ENCODE measurements around the gene STBD1.

STBD1 gene

GRCh38 chr4:76322236-76322635, 15.7 kb downstream of the STBD1 start:
- H3K4me1 ChIP-seq (ENCODE audit: insufficient read depth, low read length, poor library complexity, severe bottlenecking) = no peaks in the 10 kb centered on the region
- H3K27me3 ChIP-seq (ENCODE audit: insufficient read depth, low read length, poor library complexity, severe bottlenecking) = no peaks in the 10 kb centered on the region
- H3K4me3 ChIP-seq (ENCODE audit: low read length, poor library complexity, severe bottlenecking) = no peak overlapping the region
- no peaks in the 10 kb centered on the region for H3K79me2 ChIP-seq (ENCODE audit: insufficient read depth, low read length)
- H3K4me2 ChIP-seq (ENCODE audit: low read depth, low read length, poor library complexity, severe bottlenecking) = no peak overlapping the region
- TF ChIP-seq CTCF (conservative IDR thresholded peaks at IDR 0.05; ENCODE audit: low read length) (no peak), EZH2phosphoT487 (IDR thresholded peaks at IDR 0.05; ENCODE audit: borderline replicate concordance) (no peak)
- H3K9me2 ChIP-seq (replicated peaks; ENCODE audit: low read depth, low read length) = no peaks in the 10 kb centered on the region
- H3F3A ChIP-seq (ENCODE audit: low read depth) = 0 out of 2 replicates have a peak, but pooled peaks cover 3% of the 10 kb centered on the region
- no peaks in the 10 kb centered on the region for H4K20me1 ChIP-seq (ENCODE audit: insufficient read depth, low read length, poor library complexity, severe bottlenecking)
- no peak overlapping the region for H2AFZ ChIP-seq (ENCODE audit: low read length)
- H3K9me3 ChIP-seq (ENCODE audit: insufficient read depth, low read depth, low read length) = peaks cover 19% of the 10 kb centered on the region
- no peak overlapping the region for H3K9ac ChIP-seq (ENCODE audit: low read depth, low read length, poor library complexity, severe bottlenecking)
- no peaks in the 10 kb centered on the region for H3K36me3 ChIP-seq (ENCODE audit: insufficient read depth, low read length)

- Histone ChIP-seq H2AFZ (ENCODE audit: low read length) (no peak overlapping the region), H3K79me2 (ENCODE audit: insufficient read depth, low read length) (no peaks in the 10 kb centered on the region), H3K4me3 (ENCODE audit: low read length, poor library complexity, severe bottlenecking) (no peak overlapping the region), H4K20me1 (ENCODE audit: insufficient read depth, low read length, poor library complexity, severe bottlenecking) (no peaks in the 10 kb centered on the region), H3K9ac (ENCODE audit: low read depth, low read length, poor library complexity, severe bottlenecking) (no peak overlapping the region), H3F3A (ENCODE audit: low read depth) (0 out of 2 replicates have a peak, but pooled peaks cover 3% of the 10 kb centered on the region), H3K4me1 (ENCODE audit: insufficient read depth, low read length, poor library complexity, severe bottlenecking) (no peaks in the 10 kb centered on the region), H3K4me2 (ENCODE audit: low read depth, low read length, poor library complexity, severe bottlenecking) (no peak overlapping the region), H3K36me3 (ENCODE audit: insufficient read depth, low read length) (no peaks in the 10 kb centered on the region), H3K27me3 (ENCODE audit: insufficient read depth, low read length, poor library complexity, severe bottlenecking) (no peaks in the 10 kb centered on the region), H3K9me3 (ENCODE audit: insufficient read depth, low read depth, low read length) (peaks cover 15% of the 10 kb centered on the region), H3K9me2 (replicated peaks; ENCODE audit: low read depth, low read length) (no peaks in the 10 kb centered on the region)
- TF ChIP-seq EZH2phosphoT487 (IDR thresholded peaks at IDR 0.05; ENCODE audit: borderline replicate concordance) = no peak; the same call in 1 of the 2 replicates
- no peak for TF ChIP-seq CTCF (conservative IDR thresholded peaks at IDR 0.05; ENCODE audit: low read length)
These were observed 18.5 kb downstream of the STBD1 start for GRCh38 chr4:76325072-76325471.

- H3K27me3 ChIP-seq (ENCODE audit: insufficient read depth, low read length, poor library complexity, severe bottlenecking) = no peaks in the 10 kb centered on the region
- H3K4me1 ChIP-seq (ENCODE audit: insufficient read depth, low read length, poor library complexity, severe bottlenecking) = no peaks in the 10 kb centered on the region
- no peak overlapping the region for H3K9ac ChIP-seq (ENCODE audit: low read depth, low read length, poor library complexity, severe bottlenecking)
- no peaks in the 10 kb centered on the region for H3K79me2 ChIP-seq (ENCODE audit: insufficient read depth, low read length)
- no peak overlapping the region for H3K4me2 ChIP-seq (ENCODE audit: low read depth, low read length, poor library complexity, severe bottlenecking)
- H3K9me3 ChIP-seq (ENCODE audit: insufficient read depth, low read depth, low read length) = peaks cover 15% of the 10 kb centered on the region
- H2AFZ ChIP-seq (ENCODE audit: low read length) = no peak overlapping the region
- H3K9me2 ChIP-seq (replicated peaks; ENCODE audit: low read depth, low read length) = no peaks in the 10 kb centered on the region
- H3K4me3 ChIP-seq (ENCODE audit: low read length, poor library complexity, severe bottlenecking) = no peak overlapping the region
- no peaks in the 10 kb centered on the region for H3K36me3 ChIP-seq (ENCODE audit: insufficient read depth, low read length)
- no peaks in the 10 kb centered on the region for H4K20me1 ChIP-seq (ENCODE audit: insufficient read depth, low read length, poor library complexity, severe bottlenecking)
- 0 out of 2 replicates have a peak, but pooled peaks cover 3% of the 10 kb centered on the region for H3F3A ChIP-seq (ENCODE audit: low read depth)
- TF ChIP-seq EZH2phosphoT487 (IDR thresholded peaks at IDR 0.05; ENCODE audit: borderline replicate concordance) = no peak
- TF ChIP-seq CTCF (conservative IDR thresholded peaks at IDR 0.05; ENCODE audit: low read length) = no peak
These were observed 20.0 kb downstream of the STBD1 start for GRCh38 chr4:76326515-76326914.
